HG02981 (cell line): ENCODE results near the gene S1PR3.

Source experiments
- ATAC-seq: cut with Tn5 transposase; IDR thresholded peaks from one replicate; pipeline ENCODE4 v1.9.1; 2021; ENCODE audit warnings: mild to moderate bottlenecking, moderate library complexity; ENCODE audit not compliant: unreplicated experiment

The S1PR3 gene

GRCh38 chr9:89008055-89008743 lies 16.9 kb downstream of the S1PR3 start:
- no peak for ATAC-seq

GRCh38 chr9:89008744-89009545 lies 17.7 kb downstream of the S1PR3 start:
- ATAC-seq, result no peak

- no peak for ATAC-seq
Observed at GRCh38 chr9:89009546-89009840, 18.2 kb downstream of the S1PR3 start.

- no peak for ATAC-seq
Observed at GRCh38 chr9:89010056-89010455, 18.8 kb downstream of the S1PR3 start.

GRCh38 chr9:89010526-89011111 lies 19.4 kb downstream of the S1PR3 start:
- ATAC-seq, result no peak

- no peak for ATAC-seq
Observed at GRCh38 chr9:89011683-89012082, 20.4 kb downstream of the S1PR3 start.

- ATAC-seq, result no peak
Observed at GRCh38 chr9:89012294-89013042, 21.2 kb downstream of the S1PR3 start.

- no peak for ATAC-seq
Observed at GRCh38 chr9:89013660-89014059, 22.4 kb downstream of the S1PR3 start.

GRCh38 chr9:89014153-89014552 lies 22.9 kb downstream of the S1PR3 start:
- ATAC-seq, result no peak

- ATAC-seq, result no peak
Observed at GRCh38 chr9:89015336-89015735, 24.1 kb downstream of the S1PR3 start.

- ATAC-seq, result no peak
Observed at GRCh38 chr9:89020754-89021153, 29.5 kb downstream of the S1PR3 start.

- ATAC-seq, result no peak
Observed at GRCh38 chr9:89021154-89021803, 30.0 kb downstream of the S1PR3 start.

GRCh38 chr9:89022001-89022759 lies 30.9 kb downstream of the S1PR3 start:
- ATAC-seq, result no peak

GRCh38 chr9:89022902-89023301 lies 31.6 kb downstream of the S1PR3 start:
- no peak for ATAC-seq

- ATAC-seq, result no peak
Observed at GRCh38 chr9:89023740-89024139, 32.5 kb downstream of the S1PR3 start.

GRCh38 chr9:89024727-89025126 lies 33.5 kb downstream of the S1PR3 start:
- ATAC-seq, result no peak

- ATAC-seq, result no peak
Observed at GRCh38 chr9:89025553-89025952, 34.3 kb downstream of the S1PR3 start.

- ATAC-seq, result no peak
Observed at GRCh38 chr9:89026876-89027275, 35.6 kb downstream of the S1PR3 start.

GRCh38 chr9:89029788-89030187 lies 38.5 kb downstream of the S1PR3 start:
- no peak for ATAC-seq

- ATAC-seq, result no peak
Observed at GRCh38 chr9:89032173-89032572, 40.9 kb downstream of the S1PR3 start.
